IPS DF 4.7 (cell line): Measurements from ENCODE around the gene CCNK.
A peak's percentile ranks its signal among the peaks of the same experiment; 100 is the strongest.

Experiments used
- DNase-seq: peaks from one replicate; pipeline ENCODE4 v3.0.0-alpha.2; 2013; ENCODE audit warnings: low spot score; ENCODE audit errors: extremely low read depth

The CCNK gene

GRCh38 chr14:99466758-99467157 is 14.5 kb upstream of the CCNK start:
- no peak for DNase-seq

- DNase-seq = no peak
Observed at GRCh38 chr14:99467336-99468078, 13.7 kb upstream of the CCNK start.

GRCh38 chr14:99468081-99468480 is 13.1 kb upstream of the CCNK start:
- DNase-seq = no peak

GRCh38 chr14:99468836-99469592 is 12.2 kb upstream of the CCNK start:
- DNase-seq = no peak

GRCh38 chr14:99471731-99472130 is 9.5 kb upstream of the CCNK start:
- DNase-seq = no peak

- no peak for DNase-seq
Observed at GRCh38 chr14:99472937-99473336, 8.3 kb upstream of the CCNK start.

- DNase-seq = no peak
Observed at GRCh38 chr14:99473458-99473857, 7.8 kb upstream of the CCNK start.

- no peak for DNase-seq
Observed at GRCh38 chr14:99475179-99475578, 6.0 kb upstream of the CCNK start.

GRCh38 chr14:99475660-99476059 is 5.5 kb upstream of the CCNK start:
- DNase-seq = no peak

GRCh38 chr14:99476864-99477263 is 4.3 kb upstream of the CCNK start:
- DNase-seq = no peak

- no peak for DNase-seq
Observed at GRCh38 chr14:99478128-99478527, 3.1 kb upstream of the CCNK start.

- DNase-seq = no peak
Observed at GRCh38 chr14:99479160-99479905, 1.9 kb upstream of the CCNK start.

GRCh38 chr14:99479906-99480869 is 1.0 kb upstream of the CCNK start, which contains the start of gene SETD3:
Gene SETD3, minus strand, starts transcription at chr14:99480859. Its CDS starts 15,054 bp downstream, at chr14:99465805.
- no peak for DNase-seq

GRCh38 chr14:99481745-99482099 is 513 bp downstream of the CCNK start:
- no peak for DNase-seq

GRCh38 chr14:99484106-99484505 is 2.9 kb downstream of the CCNK start:
- DNase-seq = no peak

- DNase-seq = no peak
Observed at GRCh38 chr14:99497341-99497740, 16.1 kb downstream of the CCNK start.

GRCh38 chr14:99497894-99498293 is 16.7 kb downstream of the CCNK start:
- no peak for DNase-seq

GRCh38 chr14:99502989-99503421 is 21.8 kb downstream of the CCNK start:
- peak; percentile 46 for DNase-seq

GRCh38 chr14:99503848-99504453 is 22.7 kb downstream of the CCNK start:
- DNase-seq = no peak

GRCh38 chr14:99505089-99505488 is 23.9 kb downstream of the CCNK start:
- no peak for DNase-seq
